ENCODE measurements around the gene CFB.

Gene CFB

DNA sequence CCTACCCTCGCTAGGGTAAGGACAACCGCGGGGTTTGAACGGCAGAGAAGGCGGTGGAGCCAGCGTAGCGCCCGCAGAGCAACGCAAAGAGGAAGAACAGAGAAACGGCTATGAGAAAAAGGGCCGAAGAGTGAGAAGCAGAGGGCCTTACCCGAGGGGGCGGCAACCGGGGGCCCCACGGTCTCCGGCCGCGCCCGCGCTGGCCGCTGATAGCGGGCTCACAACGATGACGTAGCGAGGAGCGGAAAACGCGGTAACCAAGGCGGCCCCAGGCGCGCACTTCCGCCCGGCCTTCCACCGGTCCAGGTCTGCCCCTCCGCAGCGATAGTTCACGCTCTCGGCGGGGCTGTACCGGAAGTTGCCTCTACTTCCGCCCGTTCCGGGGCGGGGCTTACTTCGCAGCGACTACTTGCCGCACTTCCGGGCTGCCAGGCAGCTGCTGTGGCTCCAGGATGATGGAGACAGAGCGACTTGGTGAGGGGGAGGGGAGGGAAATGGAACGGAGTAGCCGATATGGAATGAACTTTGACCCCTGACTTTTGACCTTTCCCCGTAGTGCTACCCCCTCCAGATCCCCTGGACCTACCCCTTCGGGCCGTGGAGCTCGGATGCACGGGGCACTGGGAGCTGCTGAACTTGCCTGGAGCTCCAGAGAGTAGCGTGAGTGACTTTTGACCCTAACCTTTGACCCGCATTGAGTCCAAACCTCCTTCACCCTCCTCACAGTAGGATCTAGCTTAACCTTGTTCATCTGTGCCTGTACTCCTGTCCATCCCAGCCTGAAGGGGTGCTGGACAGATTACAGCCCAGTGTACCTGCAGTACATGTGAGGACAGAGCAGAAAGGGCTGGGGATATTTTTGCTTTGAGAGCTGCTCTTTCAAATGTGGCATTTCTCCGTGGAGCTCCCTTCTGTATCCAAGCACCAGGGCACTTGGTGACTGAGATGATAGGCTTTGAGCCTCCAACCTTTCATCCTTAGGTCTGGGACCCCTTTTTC, 13.1 kb downstream of the CFB start, which contains the start of the genes NELFE and SKIC2 (continued):
- TF ChIP-seq PRDM1 (tag by site-specific recombination; IDR thresholded peaks at IDR 0.05) (no peak), TCF7L2 (IDR thresholded peaks at IDR 0.05; ENCODE audit: borderline replicate concordance, low read depth, low read length) (no peak), ZNF23 (tag by site-specific recombination; IDR thresholded peaks at IDR 0.05; ENCODE audit: borderline replicate concordance) (no peak), ZNF510 (tag by site-specific recombination; IDR thresholded peaks at IDR 0.05; ENCODE audit: insufficient replicate concordance) (no peak), ZNF146 (tag by site-specific recombination; IDR thresholded peaks at IDR 0.05) (no peak), ZNF596 (tag by site-specific recombination; IDR thresholded peaks at IDR 0.05) (no peak), ZEB2 (tag by site-specific recombination; IDR thresholded peaks at IDR 0.05) (peak; percentile 96), GFI1B (tag by site-specific recombination; IDR thresholded peaks at IDR 0.05) (no peak), RBAK (tag by site-specific recombination; IDR thresholded peaks at IDR 0.05) (no peak), ZNF214 (tag by site-specific recombination; IDR thresholded peaks at IDR 0.05; ENCODE audit: borderline replicate concordance) (no peak), ZNF658 (tag by site-specific recombination; IDR thresholded peaks at IDR 0.05) (no peak), GLI2 (tag by site-specific recombination; IDR thresholded peaks at IDR 0.05; ENCODE audit: borderline replicate concordance, low read depth) (no peak; the same call in 1 of the 2 replicates), ZNF600 (tag by site-specific recombination; IDR thresholded peaks at IDR 0.05) (peak; percentile 90), SP7 (tag by site-specific recombination; IDR thresholded peaks at IDR 0.05) (peak; percentile 64), ZNF629 (tag by site-specific recombination; IDR thresholded peaks at IDR 0.05) (peak; percentile 99), KLF1 (tag by site-specific recombination; IDR thresholded peaks at IDR 0.05) (peak; percentile 66; the same call in 1 of the 2 replicates), ZNF768 (tag by site-specific recombination; IDR thresholded peaks at IDR 0.05) (no peak), ZNF133 (tag by site-specific recombination; IDR thresholded peaks at IDR 0.05) (no peak), ZNF341 (tag by site-specific recombination; IDR thresholded peaks at IDR 0.05; ENCODE audit: low read depth) (peak; percentile 75), ZNF530 (tag by site-specific recombination; IDR thresholded peaks at IDR 0.05; ENCODE audit: low read depth) (no peak), ZNF561 (tag by site-specific recombination; IDR thresholded peaks at IDR 0.05; ENCODE audit: borderline replicate concordance) (peak; percentile 94; the same call in 1 of the 2 replicates)
- TF ChIP-seq, protein P1, sequence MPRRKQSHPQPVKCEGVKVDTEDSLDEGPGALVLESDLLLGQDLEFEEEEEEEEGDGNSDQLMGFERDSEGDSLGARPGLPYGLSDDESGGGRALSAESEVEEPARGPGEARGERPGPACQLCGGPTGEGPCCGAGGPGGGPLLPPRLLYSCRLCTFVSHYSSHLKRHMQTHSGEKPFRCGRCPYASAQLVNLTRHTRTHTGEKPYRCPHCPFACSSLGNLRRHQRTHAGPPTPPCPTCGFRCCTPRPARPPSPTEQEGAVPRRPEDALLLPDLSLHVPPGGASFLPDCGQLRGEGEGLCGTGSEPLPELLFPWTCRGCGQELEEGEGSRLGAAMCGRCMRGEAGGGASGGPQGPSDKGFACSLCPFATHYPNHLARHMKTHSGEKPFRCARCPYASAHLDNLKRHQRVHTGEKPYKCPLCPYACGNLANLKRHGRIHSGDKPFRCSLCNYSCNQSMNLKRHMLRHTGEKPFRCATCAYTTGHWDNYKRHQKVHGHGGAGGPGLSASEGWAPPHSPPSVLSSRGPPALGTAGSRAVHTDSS (tag by site-specific recombination; IDR thresholded peaks at IDR 0.05), result no peak
- TF ChIP-seq, protein P2, sequence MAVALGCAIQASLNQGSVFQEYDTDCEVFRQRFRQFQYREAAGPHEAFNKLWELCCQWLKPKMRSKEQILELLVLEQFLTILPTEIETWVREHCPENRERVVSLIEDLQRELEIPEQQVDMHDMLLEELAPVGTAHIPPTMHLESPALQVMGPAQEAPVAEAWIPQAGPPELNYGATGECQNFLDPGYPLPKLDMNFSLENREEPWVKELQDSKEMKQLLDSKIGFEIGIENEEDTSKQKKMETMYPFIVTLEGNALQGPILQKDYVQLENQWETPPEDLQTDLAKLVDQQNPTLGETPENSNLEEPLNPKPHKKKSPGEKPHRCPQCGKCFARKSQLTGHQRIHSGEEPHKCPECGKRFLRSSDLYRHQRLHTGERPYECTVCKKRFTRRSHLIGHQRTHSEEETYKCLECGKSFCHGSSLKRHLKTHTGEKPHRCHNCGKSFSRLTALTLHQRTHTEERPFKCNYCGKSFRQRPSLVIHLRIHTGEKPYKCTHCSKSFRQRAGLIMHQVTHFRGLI (tag by site-specific recombination; IDR thresholded peaks at IDR 0.05), result peak; percentile 52; the same call in 1 of the 2 replicates
- TF ChIP-seq, protein P3, sequence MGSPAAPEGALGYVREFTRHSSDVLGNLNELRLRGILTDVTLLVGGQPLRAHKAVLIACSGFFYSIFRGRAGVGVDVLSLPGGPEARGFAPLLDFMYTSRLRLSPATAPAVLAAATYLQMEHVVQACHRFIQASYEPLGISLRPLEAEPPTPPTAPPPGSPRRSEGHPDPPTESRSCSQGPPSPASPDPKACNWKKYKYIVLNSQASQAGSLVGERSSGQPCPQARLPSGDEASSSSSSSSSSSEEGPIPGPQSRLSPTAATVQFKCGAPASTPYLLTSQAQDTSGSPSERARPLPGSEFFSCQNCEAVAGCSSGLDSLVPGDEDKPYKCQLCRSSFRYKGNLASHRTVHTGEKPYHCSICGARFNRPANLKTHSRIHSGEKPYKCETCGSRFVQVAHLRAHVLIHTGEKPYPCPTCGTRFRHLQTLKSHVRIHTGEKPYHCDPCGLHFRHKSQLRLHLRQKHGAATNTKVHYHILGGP (tag by site-specific recombination; IDR thresholded peaks at IDR 0.05), result no peak
- TF ChIP-seq, protein P4, sequence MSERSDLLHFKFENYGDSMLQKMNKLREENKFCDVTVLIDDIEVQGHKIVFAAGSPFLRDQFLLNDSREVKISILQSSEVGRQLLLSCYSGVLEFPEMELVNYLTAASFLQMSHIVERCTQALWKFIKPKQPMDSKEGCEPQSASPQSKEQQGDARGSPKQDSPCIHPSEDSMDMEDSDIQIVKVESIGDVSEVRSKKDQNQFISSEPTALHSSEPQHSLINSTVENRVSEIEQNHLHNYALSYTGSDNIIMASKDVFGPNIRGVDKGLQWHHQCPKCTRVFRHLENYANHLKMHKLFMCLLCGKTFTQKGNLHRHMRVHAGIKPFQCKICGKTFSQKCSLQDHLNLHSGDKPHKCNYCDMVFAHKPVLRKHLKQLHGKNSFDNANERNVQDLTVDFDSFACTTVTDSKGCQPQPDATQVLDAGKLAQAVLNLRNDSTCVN (tag by site-specific recombination; optimal IDR thresholded peaks at IDR 0.05), result peak; percentile 85
- TF ChIP-seq, protein P5, sequence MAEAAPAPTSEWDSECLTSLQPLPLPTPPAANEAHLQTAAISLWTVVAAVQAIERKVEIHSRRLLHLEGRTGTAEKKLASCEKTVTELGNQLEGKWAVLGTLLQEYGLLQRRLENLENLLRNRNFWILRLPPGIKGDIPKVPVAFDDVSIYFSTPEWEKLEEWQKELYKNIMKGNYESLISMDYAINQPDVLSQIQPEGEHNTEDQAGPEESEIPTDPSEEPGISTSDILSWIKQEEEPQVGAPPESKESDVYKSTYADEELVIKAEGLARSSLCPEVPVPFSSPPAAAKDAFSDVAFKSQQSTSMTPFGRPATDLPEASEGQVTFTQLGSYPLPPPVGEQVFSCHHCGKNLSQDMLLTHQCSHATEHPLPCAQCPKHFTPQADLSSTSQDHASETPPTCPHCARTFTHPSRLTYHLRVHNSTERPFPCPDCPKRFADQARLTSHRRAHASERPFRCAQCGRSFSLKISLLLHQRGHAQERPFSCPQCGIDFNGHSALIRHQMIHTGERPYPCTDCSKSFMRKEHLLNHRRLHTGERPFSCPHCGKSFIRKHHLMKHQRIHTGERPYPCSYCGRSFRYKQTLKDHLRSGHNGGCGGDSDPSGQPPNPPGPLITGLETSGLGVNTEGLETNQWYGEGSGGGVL (tag by site-specific recombination; IDR thresholded peaks at IDR 0.05), result peak; percentile 60; the same call in 1 of the 2 replicates
- TF ChIP-seq, protein P6, sequence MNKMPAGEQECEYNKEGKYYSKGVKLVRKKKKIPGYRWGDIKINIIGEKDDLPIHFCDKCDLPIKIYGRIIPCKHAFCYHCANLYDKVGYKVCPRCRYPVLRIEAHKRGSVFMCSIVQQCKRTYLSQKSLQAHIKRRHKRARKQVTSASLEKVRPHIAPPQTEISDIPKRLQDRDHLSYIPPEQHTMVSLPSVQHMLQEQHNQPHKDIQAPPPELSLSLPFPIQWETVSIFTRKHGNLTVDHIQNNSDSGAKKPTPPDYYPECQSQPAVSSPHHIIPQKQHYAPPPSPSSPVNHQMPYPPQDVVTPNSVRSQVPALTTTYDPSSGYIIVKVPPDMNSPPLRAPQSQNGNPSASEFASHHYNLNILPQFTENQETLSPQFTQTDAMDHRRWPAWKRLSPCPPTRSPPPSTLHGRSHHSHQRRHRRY (tag by site-specific recombination; IDR thresholded peaks at IDR 0.05), result no peak
- TF ChIP-seq, protein P7, sequence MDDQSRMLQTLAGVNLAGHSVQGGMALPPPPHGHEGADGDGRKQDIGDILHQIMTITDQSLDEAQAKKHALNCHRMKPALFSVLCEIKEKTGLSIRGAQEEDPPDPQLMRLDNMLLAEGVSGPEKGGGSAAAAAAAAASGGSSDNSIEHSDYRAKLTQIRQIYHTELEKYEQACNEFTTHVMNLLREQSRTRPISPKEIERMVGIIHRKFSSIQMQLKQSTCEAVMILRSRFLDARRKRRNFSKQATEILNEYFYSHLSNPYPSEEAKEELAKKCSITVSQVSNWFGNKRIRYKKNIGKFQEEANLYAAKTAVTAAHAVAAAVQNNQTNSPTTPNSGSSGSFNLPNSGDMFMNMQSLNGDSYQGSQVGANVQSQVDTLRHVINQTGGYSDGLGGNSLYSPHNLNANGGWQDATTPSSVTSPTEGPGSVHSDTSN (CRISPR knock-in tag; IDR thresholded peaks at IDR 0.05), result peak; percentile 52; the same call in 1 of the 2 replicates

Data from HEK293 (cell line).